SH-SY5Y (cell line): ENCODE data around the gene PLEKHS1.

ENCODE experiments used
- GATA2 ChIP-seq: IDR thresholded peaks from 2 replicates; pipeline ENCODE4 v1.6.1; 2011; ENCODE audit warnings: mild to moderate bottlenecking, low read depth, low read length
- GATA3 ChIP-seq: IDR thresholded peaks from 2 replicates; pipeline ENCODE4 v1.6.1; 2011; ENCODE audit warnings: low read depth, mild to moderate bottlenecking, low read length, moderate library complexity

- TF ChIP-seq GATA3 = no peak
- TF ChIP-seq GATA2 = no peak
Observed at GRCh38 chr10:113825791-113826190, 74.3 kb downstream of the PLEKHS1 start.
